Sigmoid colon (tissue), 4 donors: ENCODE measurements around the gene MBP.

Experiments
- EP300 ChIP-seq, 4 donors: sonication (generic); formaldehyde crosslinking; IDR thresholded peaks; one replicate each; pipeline ENCODE4 v1.6.1; 2017; ENCODE audit warnings: antibody characterized with exemption in 4 of 4
- POLR2A ChIP-seq, 2 donors: fragments of 450-650 bp; IDR thresholded peaks; one replicate each; pipeline ENCODE4 v1.6.1; 2016; ENCODE audit warnings: antibody characterized with exemption in 2 of 2, mild to moderate bottlenecking in 2 of 2, moderate library complexity in 2 of 2
- POLR2AphosphoS5 ChIP-seq, 4 donors: sonication (generic); formaldehyde crosslinking; IDR thresholded peaks; one replicate each; pipeline ENCODE4 v1.6.1; 2017; ENCODE audit warnings: antibody characterized with exemption in 4 of 4
- TF ChIP-seq, protein P1 (sequence below), 4 experiments: fragments of 450-650 bp in 3 of 4; fragments of 200-600 bp in 1 of 4; IDR thresholded peaks; one replicate each; pipeline ENCODE4 v1.5.1; 2016 to 2019; ENCODE audit warnings: antibody characterized with exemption in 4 of 4, mild to moderate bottlenecking in 3 of 4, moderate library complexity in 2 of 4

DNA sequence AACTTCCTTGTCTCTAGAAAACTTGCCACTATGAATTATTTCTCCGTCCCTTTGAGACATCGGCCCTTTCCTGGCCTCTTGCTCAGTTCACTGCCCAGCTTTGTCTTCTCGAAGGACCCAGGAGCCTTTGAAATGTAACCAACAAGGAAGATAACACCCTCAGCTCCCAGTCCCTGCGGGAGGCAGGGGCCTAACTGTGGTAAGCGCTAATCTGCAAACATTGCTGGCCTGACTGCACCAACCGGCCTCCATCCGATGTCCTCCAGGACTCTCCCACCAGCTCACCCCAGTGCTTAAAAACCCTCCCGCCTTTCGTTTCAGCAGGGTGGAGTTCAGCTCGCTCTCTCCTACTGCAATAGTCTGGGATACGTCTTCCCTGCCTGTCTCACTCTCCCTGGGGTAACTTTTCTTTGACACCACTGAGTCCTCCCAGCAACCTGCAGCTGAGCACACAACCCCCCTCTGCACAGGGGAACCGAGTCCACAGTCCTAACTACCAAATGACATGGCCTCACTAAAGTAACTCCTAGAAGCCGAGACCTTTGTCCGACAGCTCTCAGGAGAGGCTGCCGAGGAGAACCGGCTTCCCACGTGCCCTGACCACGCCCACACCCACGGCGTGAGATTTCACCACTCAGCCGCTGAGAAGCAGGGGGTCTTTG, 76.1 kb downstream of the MBP start:
- TF ChIP-seq EP300 (IDR thresholded peaks at IDR 0.05): no peak
- TF ChIP-seq, protein P1, sequence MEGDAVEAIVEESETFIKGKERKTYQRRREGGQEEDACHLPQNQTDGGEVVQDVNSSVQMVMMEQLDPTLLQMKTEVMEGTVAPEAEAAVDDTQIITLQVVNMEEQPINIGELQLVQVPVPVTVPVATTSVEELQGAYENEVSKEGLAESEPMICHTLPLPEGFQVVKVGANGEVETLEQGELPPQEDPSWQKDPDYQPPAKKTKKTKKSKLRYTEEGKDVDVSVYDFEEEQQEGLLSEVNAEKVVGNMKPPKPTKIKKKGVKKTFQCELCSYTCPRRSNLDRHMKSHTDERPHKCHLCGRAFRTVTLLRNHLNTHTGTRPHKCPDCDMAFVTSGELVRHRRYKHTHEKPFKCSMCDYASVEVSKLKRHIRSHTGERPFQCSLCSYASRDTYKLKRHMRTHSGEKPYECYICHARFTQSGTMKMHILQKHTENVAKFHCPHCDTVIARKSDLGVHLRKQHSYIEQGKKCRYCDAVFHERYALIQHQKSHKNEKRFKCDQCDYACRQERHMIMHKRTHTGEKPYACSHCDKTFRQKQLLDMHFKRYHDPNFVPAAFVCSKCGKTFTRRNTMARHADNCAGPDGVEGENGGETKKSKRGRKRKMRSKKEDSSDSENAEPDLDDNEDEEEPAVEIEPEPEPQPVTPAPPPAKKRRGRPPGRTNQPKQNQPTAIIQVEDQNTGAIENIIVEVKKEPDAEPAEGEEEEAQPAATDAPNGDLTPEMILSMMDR (IDR thresholded peaks at IDR 0.05): no peak
- TF ChIP-seq POLR2AphosphoS5 (IDR thresholded peaks at IDR 0.05): no peak
- TF ChIP-seq POLR2A (IDR thresholded peaks at IDR 0.05): no peak
